ENCODE data around the gene GMDS. TPM values are rescaled to one million over a fixed set of nuclear protein-coding genes. Genes with fewer than 3 reads are reported as not detected.

The GMDS gene
- total RNA-seq, 4 donors from 2014 or later = 8.7 to 23.1 (median 18.4) TPM

DNA sequence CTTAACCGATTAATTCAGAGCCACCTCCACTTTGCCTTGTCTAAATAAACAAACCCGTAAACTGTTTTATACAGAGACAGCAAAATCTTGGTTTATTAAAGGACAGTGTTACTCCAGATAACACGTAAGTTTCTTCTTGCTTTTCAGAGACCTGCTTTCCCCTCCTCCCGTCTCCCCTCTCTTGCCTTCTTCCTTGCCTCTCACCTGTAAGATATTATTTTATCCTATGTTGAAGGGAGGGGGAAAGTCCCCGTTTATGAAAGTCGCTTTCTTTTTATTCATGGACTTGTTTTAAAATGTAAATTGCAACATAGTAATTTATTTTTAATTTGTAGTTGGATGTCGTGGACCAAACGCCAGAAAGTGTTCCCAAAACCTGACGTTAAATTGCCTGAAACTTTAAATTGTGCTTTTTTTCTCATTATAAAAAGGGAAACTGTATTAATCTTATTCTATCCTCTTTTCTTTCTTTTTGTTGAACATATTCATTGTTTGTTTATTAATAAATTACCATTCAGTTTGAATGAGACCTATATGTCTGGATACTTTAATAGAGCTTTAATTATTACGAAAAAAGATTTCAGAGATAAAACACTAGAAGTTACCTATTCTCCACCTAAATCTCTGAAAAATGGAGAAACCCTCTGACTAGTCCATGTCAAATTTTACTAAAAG is 633.0 kb downstream of the GMDS start:
- 41 to 45% methylated on average over 10 of the region's 10 CpGs for WGBS, 2 donors
- TF ChIP-seq, protein P1, sequence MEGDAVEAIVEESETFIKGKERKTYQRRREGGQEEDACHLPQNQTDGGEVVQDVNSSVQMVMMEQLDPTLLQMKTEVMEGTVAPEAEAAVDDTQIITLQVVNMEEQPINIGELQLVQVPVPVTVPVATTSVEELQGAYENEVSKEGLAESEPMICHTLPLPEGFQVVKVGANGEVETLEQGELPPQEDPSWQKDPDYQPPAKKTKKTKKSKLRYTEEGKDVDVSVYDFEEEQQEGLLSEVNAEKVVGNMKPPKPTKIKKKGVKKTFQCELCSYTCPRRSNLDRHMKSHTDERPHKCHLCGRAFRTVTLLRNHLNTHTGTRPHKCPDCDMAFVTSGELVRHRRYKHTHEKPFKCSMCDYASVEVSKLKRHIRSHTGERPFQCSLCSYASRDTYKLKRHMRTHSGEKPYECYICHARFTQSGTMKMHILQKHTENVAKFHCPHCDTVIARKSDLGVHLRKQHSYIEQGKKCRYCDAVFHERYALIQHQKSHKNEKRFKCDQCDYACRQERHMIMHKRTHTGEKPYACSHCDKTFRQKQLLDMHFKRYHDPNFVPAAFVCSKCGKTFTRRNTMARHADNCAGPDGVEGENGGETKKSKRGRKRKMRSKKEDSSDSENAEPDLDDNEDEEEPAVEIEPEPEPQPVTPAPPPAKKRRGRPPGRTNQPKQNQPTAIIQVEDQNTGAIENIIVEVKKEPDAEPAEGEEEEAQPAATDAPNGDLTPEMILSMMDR (IDR thresholded peaks at IDR 0.05) = no peak
- no peak for TF ChIP-seq POLR2A (IDR thresholded peaks at IDR 0.05)
- intact Hi-C loops (cut with DNase I; ENCODE audit: low total_unique reads) = no loop called here
- DNase-seq (ENCODE audit: low spot score in 2 of 2) = no peak
- peak overlapping the region; percentile 36 for H3K4me3 ChIP-seq (ENCODE audit: low read depth, poor library complexity, severe bottlenecking)

DNA sequence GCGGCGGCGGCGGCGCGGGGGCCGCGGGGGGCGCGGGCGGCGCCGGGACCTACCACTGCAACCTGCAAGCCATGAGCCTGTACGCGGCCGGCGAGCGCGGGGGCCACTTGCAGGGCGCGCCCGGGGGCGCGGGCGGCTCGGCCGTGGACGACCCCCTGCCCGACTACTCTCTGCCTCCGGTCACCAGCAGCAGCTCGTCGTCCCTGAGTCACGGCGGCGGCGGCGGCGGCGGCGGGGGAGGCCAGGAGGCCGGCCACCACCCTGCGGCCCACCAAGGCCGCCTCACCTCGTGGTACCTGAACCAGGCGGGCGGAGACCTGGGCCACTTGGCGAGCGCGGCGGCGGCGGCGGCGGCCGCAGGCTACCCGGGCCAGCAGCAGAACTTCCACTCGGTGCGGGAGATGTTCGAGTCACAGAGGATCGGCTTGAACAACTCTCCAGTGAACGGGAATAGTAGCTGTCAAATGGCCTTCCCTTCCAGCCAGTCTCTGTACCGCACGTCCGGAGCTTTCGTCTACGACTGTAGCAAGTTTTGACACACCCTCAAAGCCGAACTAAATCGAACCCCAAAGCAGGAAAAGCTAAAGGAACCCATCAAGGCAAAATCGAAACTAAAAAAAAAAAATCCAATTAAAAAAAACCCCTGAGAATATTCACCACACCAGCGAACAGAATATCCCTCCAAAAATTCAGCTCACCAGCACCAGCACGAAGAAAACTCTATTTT is 633.7 kb downstream of the GMDS start:
- whole genome bisulfite sequencing, 2 donors = 4 to 15% methylated on average over 17 to 20 of the region's 71 CpGs
- DNase-seq (ENCODE audit: low spot score in 2 of 2) = peak in 1 of 2 donors; percentile 81
- peak overlapping the region; percentile 36 for H3K4me3 ChIP-seq (ENCODE audit: low read depth, poor library complexity, severe bottlenecking)
- intact Hi-C loops (cut with DNase I; ENCODE audit: low total_unique reads) = no loop called here
- no peak for TF ChIP-seq POLR2A (IDR thresholded peaks at IDR 0.05)
- TF ChIP-seq, protein P1 (IDR thresholded peaks at IDR 0.05) = no peak

DNA sequence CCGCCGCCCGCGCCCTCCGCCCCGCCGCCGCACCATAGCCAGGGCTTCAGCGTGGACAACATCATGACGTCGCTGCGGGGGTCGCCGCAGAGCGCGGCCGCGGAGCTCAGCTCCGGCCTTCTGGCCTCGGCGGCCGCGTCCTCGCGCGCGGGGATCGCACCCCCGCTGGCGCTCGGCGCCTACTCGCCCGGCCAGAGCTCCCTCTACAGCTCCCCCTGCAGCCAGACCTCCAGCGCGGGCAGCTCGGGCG is 634.2 kb downstream of the GMDS start:
- WGBS, 2 donors = 5% methylated on average over 36 of the region's 38 CpGs; no CpG with 5 or more reads in 1 of the 2 donors
- peak in 1 of 2 donors; percentile 79 for DNase-seq (ENCODE audit: low spot score in 2 of 2)
- intact Hi-C loops (cut with DNase I; ENCODE audit: low total_unique reads) = no loop called here
- TF ChIP-seq POLR2A (IDR thresholded peaks at IDR 0.05) = no peak
- TF ChIP-seq, protein P1 (IDR thresholded peaks at IDR 0.05) = no peak
- H3K4me3 ChIP-seq (ENCODE audit: low read depth, poor library complexity, severe bottlenecking) = peak overlapping the region; percentile 50

DNA sequence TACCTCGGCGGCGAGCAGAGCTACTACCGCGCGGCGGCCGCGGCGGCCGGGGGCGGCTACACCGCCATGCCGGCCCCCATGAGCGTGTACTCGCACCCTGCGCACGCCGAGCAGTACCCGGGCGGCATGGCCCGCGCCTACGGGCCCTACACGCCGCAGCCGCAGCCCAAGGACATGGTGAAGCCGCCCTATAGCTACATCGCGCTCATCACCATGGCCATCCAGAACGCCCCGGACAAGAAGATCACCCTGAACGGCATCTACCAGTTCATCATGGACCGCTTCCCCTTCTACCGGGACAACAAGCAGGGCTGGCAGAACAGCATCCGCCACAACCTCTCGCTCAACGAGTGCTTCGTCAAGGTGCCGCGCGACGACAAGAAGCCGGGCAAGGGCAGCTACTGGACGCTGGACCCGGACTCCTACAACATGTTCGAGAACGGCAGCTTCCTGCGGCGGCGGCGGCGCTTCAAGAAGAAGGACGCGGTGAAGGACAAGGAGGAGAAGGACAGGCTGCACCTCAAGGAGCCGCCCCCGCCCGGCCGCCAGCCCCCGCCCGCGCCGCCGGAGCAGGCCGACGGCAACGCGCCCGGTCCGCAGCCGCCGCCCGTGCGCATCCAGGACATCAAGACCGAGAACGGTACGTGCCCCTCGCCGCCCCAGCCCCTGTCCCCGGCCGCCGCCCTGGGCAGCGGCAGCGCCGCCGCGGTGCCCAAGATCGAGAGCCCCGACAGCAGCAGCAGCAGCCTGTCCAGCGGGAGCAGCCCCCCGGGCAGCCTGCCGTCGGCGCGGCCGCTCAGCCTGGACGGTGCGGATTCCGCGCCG is 634.7 kb downstream of the GMDS start:
- WGBS, 2 donors = 2 to 3% methylated on average over 22 to 36 of the region's 101 CpGs
- TF ChIP-seq, protein P1 (IDR thresholded peaks at IDR 0.05) = no peak
- TF ChIP-seq POLR2A (IDR thresholded peaks at IDR 0.05) = no peak
- DNase-seq (ENCODE audit: low spot score in 2 of 2) = peak in 1 of 2 donors; percentile 84

DNA sequence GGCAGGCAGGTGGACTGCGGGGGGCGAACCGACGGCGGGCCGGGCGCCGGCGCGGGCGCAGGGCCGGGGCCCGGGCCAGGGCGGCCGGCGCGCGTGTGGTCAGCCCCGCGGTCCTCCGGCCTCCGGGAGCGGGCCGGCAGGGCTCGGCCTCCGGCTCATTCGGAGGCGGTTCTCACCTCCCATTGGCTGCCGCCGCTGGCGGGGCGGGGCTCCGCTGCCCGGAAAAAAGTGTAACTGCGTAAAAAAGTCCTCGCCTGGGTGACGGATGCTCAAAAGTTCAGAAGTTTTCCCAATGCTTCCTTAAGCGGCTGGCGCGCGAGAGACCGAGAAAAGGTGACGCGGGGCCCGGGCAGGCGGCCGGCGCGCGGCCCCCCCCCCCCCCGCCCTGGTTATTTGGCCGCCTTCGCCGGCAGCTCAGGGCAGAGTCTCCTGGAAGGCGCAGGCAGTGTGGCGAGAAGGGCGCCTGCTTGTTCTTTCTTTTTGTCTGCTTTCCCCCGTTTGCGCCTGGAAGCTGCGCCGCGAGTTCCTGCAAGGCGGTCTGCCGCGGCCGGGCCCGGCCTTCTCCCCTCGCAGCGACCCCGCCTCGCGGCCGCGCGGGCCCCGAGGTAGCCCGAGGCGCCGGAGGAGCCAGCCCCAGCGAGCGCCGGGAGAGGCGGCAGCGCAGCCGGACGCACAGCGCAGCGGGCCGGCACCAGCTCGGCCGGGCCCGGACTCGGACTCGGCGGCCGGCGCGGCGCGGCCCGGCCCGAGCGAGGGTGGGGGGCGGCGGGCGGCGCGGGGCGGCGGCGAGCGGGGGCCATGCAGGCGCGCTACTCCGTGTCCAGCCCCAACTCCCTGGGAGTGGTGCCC is 635.5 kb downstream of the GMDS start, which contains the start of gene FOXC1:
Gene FOXC1, plus strand, starts transcription at position 268 of the 849 bp plus-strand sequence. Its CDS starts 531 bp downstream, at position 799.
- WGBS, 2 donors = 1 to 2% methylated on average over 22 to 45 of the region's 115 CpGs
- H3K4me3 ChIP-seq (ENCODE audit: low read depth, poor library complexity, severe bottlenecking) = peak within 1 kb of the TSS; percentile 60
- intact Hi-C loops (cut with DNase I; ENCODE audit: low total_unique reads) = loop anchor here (5.0 kb wide), 1 partner anchor 742 kb away; no protein-coding TSS in a partner anchor
- peak; percentile 84 to 96 for DNase-seq (ENCODE audit: low spot score in 2 of 2)
- TF ChIP-seq, protein P1 (IDR thresholded peaks at IDR 0.05) = no peak
- TF ChIP-seq POLR2A (IDR thresholded peaks at IDR 0.05) = no peak

More for the DNA sequence above, 634.7 kb downstream of the GMDS start:
- H3K4me3 ChIP-seq (ENCODE audit: low read depth, poor library complexity, severe bottlenecking) = peak overlapping the region; percentile 50
- intact Hi-C loops (cut with DNase I; ENCODE audit: low total_unique reads) = no loop called here
